Stimulated activated CD4-positive, alpha-beta T cell treated with anti-CD3 and anti-CD28 coated beads, Interleukin-2, amount 100 ng/mL, for 24 hours (primary cell): ENCODE data around the gene PFAS.
A peak's percentile ranks its signal among the peaks of the same experiment; 100 is the strongest.
"Not testable (repeated sequence)": the region's sequence is repeated elsewhere in the genome, so short reads cannot be mapped to it uniquely, and the experiment has no call there.

Experiments used
- DNase-seq, 2 donors: peaks; one replicate each; pipeline ENCODE4 v3.0.0-alpha.2; 2020

PFAS gene

GRCh38 chr17:8248751-8249607 lies at the start of gene PFAS:
TSS of gene PFAS (plus strand) at chr17:8249289. CDS start at chr17:8253938, 4,649 bp downstream.
- DNase-seq, result peak; percentile 97 to 99

DNA sequence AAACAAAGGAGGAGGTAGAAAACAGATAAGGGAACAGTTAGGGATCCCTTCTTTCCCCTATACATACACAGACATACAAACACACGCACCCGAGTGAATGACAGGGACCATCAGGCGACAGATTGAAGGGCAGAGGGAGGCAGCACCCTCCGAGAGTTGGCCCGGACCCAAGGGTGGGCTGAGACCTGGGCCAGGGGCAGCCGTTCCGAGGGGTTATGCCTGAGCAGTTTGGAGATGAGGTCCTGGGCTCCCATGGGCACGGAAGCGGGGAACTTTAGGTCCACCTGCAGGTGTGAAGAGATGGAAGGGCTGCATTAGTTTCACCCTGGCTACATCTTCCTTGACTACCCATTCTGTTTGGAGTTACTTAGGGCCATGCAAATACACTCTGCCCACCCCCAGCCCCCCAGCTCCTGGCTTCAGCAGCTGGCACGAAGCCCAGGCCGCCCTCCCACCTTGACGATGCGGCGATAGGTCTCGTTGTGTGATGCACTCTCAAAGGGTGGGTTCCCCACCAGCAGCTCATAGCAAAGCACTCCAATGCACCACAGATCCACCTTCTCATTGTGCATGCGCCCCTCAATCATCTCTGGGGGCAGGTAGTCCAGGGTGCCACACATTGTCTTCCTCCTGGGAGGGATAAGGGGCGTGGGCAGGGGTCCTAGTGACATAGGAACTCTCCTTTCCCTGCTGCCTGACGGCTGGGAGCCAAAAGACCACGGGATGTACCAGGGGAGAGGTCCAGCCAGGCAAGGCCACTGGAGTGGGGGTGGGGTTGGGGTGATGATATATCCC lies 44.1 kb upstream of the PFAS start:
- DNase-seq, result no peak

- no peak for DNase-seq
Observed at GRCh38 chr17:8206536-8206935, 42.6 kb upstream of the PFAS start.

- DNase-seq, result peak; percentile 93 to 94
Observed at GRCh38 chr17:8209907-8210760, 39.0 kb upstream of the PFAS start, which contains the start of gene AURKB. TSS of gene AURKB (minus strand) at chr17:8210575. CDS start at chr17:8210224, 351 bp downstream.

DNA sequence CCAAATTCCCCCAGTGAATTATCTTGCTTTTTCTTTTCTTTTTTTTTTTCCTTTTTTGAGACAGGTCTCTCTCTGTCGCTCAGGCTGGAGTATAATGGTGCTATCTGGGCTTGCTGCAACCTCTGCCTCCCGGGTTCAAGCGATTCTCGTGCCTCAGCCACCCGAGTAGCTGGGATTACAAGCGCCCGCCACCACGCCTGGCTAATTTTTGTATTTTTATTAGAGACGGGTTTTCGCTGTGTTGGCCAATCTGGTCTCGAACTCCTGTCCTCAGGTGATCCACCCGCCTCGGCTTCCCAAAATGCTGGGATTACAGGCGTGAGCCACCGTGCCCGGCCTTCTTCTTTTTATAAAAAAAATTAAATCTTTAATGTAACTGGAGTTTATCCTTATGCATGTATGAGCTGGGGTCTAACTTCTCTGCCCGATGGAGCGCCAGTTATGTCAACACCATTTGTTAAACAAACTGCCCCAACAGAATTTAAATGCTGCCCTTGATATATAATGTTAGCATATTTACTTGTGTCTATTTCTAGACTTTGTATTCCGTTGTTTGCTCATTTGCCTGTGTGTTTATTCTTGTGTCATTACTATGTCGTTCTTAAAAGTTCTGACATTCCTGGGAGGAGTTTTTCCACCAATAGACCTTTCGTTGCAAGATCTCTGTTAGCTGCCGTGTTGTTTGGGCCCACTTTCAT lies 38.2 kb upstream of the PFAS start:
- peak in 1 of 2 donors; percentile 52 for DNase-seq

DNA sequence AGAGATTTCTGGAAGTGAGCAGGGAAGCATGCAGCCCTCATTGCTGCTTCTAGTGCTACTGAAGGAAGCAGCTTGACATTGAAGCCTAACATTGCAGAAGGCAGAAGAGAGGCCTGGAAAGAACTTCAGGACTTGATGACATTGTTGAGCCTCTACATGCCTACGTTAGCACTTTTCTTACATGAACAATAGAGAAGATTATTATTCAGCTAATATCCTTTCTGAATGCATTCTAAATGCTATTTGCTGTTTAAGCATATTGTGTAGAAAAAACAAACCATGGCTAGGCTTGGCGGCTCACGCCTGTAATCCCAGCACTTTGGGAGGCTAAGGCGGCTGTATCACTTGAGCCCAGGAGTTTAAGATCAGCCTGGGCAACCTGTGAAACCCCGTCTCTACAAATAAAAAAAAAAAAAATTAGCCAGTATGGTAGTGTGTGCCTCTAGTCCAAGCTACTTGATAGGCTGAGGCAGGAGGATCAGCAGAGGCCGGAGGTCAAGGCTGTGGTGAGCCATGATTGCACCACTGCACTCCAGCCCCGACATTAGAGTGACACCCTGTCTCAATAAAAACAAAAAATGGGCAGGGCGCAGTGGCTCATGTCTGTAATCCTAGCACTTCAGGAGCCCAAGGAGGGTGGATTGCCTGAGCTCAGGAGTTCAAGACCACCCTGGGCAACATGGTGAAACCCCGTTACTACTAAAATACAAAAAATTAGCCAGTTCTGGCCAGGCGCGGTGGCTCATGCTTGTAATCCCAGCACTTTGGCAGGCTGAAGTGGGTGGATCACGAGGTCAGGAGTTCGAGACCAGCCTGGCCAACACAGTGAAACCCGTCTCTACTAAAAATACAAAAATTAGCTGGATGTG lies 36.5 kb upstream of the PFAS start:
- no peak for DNase-seq

- not testable (repeated sequence) for DNase-seq
Observed at GRCh38 chr17:8214000-8214399, 35.1 kb upstream of the PFAS start.

DNA sequence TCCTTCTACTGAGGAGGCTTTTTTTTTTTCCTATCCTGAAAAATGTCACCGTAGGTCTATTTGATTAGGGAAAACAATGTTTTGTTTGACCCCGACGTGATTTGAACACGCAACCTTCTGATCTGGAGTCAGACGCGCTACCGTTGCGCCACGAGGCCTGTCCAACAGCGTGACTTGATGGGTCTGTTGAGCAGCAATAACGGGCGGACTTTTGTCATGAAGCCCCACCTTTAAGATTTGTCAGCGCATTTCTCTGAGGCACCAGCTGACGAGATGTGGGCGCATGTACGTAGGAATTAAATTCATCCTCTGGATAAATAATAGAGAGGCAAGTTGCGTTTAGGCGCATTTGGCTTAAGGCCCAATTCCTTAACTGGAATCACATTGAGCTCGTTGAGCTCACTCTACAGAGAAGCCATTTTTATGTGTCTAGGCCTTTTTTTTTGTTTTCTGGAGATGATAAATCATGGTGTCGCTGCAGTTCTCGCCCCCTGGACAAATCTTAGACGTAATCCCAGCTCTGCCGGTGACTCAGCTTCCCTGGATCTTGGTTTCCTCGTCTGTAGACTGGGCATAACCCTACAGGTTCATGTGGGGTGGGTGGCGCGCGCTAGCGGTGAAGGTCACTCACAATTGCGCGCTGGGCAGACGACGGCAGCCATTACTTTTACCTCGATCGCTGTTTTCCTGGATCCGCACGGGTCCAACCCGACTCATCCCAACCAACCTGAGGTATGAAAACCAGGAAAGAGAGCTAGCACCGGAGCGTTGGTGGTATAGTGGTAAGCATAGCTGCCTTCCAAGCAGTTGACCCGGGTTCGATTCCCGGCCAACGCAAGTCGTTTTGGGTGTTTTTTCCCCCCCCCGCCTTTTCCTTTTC lies 28.1 kb upstream of the PFAS start:
- DNase-seq, result peak; percentile 93 to 96

- DNase-seq, result peak; percentile 90 to 94
Observed at GRCh38 chr17:8221663-8222379, 27.3 kb upstream of the PFAS start.

DNA sequence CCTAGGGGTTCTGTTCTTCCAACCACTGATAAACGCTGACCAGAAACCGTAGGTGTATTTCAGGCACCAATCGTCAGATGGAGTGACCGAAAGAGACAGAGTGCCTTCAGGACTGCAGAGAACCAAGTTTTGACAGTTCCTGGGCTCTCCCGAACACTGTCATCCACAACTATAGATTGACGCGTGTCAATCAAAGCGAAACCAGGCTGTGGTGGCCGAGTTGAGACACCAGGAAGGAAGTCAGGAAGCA lies 26.8 kb upstream of the PFAS start:
- DNase-seq, result no peak

DNA sequence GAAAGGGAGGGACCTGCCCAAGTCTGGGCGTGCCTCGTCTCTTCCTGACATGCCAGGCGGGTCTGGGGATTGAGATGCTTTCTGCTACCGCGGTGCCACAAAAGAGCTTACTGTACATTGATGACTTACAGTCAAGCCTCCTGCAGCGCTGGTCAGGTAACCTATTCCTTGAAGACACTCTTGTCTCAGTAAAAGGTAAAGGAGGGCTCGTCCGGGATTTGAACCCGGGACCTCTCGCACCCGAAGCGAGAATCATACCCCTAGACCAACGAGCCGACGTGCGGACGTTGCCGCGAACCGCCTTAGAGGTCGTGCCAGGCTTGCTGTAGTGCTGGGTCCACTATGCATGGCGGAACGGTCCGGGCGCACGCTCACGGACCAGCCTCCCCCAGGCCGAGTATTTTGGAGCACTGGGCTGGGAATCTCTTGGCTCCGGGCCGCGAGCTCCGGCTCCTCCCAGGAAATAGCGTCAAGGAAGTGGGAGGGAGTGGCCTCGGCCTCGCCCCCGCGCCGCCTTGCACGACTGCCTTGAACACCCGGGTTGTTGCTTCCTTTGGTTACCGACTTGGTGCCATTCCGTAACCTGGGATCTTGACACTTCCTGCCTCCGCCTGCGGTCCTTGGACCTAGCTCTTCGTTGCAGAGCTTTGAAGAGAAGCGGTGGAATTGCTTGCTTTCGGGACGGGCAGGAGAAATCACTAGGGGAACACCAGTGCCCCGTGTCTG lies 26.3 kb upstream of the PFAS start:
- DNase-seq, result peak; percentile 91 to 93

- peak; percentile 63 to 72 for DNase-seq
Observed at GRCh38 chr17:8223356-8224126, 25.5 kb upstream of the PFAS start.

GRCh38 chr17:8224891-8225812 lies 23.9 kb upstream of the PFAS start:
- DNase-seq, result no peak

DNA sequence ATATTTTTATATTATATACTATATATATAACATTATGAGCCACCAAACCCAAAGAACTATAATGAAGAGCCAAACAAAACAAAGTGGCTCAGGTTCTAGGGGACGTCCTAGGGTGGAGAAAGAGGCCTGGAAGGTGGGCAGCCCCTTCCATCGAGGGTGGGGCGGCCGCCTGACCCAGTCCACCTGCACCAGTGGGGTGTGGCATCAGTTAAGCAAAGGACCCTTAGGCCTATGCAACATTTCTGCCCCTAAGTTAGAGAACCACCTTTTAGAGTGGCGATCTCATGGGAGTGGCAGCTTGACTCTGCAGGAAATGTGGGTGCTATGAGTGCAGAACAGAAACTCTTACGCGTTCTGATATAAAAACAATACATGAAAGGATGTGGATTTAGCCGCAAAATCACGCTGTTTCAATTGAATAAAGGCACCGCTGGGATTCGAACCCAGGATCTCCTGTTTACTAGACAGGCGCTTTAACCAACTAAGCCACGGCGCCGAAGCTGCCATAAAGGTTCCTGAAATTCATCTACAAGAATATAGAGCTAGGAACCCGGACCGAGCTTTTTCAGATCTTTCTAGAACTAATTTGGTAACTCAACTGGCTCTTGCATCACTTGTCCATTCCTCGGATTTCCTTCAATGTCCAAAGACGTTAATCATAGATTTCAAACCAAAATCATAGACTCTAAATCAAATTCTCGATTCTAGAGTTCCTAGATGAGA lies 23.1 kb upstream of the PFAS start:
- peak; percentile 80 to 83 for DNase-seq

GRCh38 chr17:8226536-8227237 lies 22.4 kb upstream of the PFAS start:
- peak; percentile 60 to 74 for DNase-seq

DNA sequence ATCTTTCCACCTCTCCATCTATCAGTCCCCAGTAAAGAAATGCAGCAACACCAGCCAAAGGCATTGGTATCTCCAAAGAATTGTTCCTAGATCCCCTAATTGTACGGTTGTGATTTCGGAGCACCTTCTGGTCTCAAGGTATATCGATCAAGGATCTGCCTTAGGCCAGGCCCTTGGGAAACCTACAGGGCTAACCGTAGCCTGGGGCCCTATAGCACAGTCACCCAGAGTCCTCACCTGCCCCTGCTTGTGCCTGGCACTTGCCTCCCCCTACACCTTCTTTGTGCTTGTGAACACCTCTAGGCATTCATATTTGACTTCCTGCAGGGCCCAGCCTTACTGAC lies 21.9 kb upstream of the PFAS start:
- DNase-seq, result no peak
